NCI-H2107 treated with DMSO at 0.1 percent for 48 hours (cell line): ENCODE data around the gene STRIT1.
A peak's percentile ranks its signal among the peaks of the same experiment; 100 is the strongest.

Experiments used
- DNase-seq: peaks from one replicate; lab custom pipeline; 2025; ENCODE audit not compliant: unreplicated experiment; lab: John Stamatoyannopoulos, UW

STRIT1 gene

DNA sequence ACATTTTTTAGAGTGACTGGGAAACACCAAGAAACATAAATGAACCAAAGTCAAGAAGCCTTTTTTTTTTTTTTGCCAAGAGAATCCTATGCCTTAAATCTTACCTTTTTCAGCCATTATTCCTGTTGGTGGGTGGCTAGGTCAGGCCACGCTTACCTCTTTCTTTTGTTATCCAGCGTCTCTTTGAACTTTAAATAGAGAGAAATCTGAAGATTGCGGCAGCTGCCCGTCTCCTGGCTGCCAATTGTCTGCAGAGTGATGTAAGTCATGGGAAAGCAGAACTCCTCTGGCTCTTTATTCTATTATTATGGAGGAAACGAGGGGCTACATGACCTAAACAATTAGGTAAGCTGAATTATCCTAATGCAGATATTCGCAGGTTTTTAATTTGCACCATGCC is at the start of gene STRIT1:
STRIT1 (minus strand) TSS at position 168 of the 400 bp plus-strand sequence.
- DNase-seq = no peak

DNA sequence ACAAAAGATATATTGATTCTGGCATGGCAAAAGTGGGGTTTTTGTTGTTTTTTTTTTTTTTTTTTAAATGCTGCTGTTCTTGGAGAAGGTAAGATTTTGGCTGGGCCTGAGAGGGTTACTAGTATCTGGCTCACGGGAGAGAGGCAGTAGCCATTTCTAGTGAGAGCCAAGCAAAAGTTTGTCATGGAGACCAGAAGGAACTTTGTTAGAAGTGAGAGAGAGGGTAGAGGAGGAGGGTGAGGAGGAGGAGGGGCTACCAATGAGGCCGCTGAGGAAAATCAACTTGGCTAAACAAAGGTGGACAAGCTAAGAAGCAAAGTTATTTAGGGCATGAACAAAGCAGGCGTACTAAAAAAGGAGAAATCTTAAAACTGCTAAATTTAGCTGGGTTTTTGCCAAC is 48.9 kb upstream of the STRIT1 start:
- DNase-seq = no peak

DNA sequence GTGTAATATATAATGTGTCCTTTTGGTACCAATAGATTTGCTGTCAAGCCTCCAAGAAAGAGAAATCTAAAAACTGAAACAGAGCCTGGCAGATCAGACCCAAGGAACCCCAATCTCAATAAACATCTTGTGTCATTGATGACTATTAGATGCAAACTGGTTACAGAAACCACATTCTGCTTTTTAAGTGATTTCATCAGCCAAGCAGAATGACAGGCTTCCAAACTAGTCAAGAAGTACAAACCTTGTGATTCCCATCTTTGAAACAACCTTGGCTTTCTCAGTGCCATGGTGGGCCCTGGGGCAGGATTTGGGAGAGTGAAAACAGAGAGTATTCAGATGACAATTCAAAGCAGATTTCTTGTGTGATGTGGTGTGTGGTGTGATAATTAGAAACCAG is 45.6 kb upstream of the STRIT1 start:
- DNase-seq = no peak

GRCh38 chr3:155335724-155336354 is 42.4 kb upstream of the STRIT1 start:
- no peak for DNase-seq

DNA sequence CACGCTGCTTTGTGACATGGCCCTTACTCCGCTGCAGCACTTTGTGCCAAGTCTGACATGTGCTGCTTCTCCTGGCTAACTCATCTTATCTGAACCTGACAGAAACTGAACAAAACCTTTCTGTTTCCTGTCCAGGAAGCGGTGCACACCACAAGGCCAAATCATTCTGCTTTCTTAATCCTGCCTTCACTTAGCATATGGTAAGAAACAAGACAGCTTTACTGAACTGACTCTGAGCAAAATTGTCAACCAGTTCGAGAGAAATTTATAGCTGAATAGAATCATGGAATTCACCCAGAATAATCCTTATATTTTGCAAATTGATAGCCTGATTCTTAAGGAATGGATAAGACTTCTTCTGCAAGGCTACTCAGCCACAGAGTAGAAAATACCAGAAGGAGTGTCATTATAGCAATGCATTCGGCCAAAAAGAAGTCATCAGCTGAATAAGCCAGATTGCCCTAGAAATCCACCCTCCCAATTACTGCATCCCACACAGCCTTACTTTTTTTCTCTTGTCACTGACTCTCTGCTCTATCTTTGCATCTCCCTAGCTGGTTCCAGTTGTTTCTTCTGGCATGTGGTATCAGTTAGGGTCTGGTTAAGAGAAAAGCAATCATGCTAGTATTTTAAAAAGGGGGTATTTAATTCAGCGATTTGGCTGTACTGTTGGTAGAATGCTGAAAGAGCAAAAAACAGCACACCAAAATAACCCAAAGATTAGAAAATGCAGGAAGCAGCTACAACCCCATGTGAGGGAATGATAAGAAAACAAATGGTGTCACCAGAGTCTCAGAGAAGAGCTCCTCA is 41.6 kb upstream of the STRIT1 start:
- DNase-seq = no peak

DNA sequence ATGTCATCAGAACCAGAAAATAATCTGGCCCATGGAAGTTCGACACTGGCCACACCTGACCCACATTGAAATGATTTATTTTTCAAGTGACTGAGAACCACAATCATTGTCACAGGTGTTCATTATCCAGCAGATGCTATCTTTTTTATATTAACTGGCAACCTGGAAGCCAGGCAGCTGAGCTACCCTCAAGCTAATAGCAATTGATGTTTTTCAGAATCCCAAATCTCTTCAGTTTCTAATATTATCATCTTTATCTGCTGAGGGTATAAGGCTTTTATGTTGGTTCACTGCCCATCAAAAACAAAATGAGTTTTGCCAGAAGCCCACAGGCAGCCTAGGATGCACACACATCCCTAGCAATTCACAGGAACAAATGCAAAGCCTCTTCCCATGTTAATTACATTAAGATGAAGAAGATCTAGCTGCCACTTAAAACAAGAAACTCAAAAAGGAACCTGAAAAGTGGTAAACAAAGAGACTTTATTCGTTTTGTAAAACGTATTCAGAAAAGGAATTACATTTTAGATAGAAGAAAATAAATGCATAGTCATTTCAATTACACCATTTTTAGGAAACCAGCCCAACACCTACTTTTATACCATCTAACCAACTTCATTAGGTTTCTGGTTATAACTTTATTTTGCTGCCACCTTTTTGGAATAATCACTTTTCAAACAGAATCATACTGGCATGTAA is 40.9 kb upstream of the STRIT1 start:
- no peak for DNase-seq

GRCh38 chr3:155332716-155333115 is 39.2 kb upstream of the STRIT1 start:
- DNase-seq = no peak

DNA sequence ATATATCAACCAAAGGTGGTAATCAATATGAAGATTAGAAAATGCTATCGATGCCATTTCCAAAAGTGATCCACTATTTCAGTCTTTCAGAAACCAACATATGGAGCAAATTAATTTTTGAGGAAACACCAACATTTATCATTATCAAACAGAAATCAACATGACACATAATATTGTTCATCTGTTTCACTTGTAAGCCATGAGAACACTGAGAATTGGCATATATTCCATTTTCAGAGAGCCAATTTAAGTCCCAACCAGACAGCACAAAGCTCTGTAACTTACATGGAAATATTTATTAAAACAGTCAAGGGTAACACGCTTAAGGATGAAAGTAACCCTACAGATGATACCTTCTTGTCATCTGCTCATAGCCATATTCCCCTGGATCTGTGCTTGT is 37.6 kb upstream of the STRIT1 start:
- DNase-seq = no peak

DNA sequence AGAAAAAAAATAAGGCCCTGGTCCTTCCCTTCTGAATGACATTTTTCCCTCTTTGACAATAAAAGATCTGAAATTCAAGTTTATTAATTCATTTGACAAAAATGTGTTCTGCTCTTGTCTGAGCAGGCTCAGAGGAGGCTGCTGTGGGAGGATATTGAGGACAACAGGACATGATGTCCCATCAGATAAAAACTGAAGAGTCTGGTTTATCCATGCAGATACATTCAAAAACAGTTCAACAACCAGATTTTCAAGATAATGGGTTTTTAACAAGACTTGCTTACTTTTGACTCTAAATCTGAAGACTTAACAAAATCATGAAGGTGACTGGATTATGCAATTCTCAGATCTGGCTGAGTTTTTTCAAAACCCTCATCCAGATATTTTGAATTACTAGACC is 36.9 kb upstream of the STRIT1 start:
- DNase-seq = no peak

DNA sequence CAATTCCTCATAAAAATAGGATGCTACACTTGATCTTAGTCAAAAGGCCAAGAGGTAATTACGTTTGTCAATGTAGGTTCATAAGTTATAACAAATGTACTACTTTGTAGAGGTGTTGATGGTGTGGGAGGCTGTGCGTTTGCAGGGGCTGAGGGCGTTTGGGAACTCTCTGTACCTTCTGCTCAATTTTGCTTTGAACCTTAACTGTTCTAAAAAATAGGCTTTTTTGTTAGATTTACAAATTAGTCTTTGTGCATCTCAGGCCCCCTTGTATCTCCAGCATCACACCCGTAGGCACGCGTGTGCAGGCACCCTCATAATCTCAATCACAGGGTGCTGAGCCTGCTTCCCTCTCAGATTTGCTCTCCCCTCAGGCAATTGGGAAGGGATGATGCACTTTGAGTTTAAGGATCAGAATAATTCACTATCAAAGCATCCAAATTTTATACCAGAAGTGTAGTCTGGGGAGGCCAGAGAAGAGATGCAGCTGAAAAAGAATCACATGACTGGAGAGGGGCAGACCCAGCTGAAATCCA is 36.1 kb upstream of the STRIT1 start:
- DNase-seq = no peak

- DNase-seq = no peak
These were observed 34.4 kb upstream of the STRIT1 start for GRCh38 chr3:155327871-155328270.

- no peak for DNase-seq
These were observed 33.9 kb upstream of the STRIT1 start for GRCh38 chr3:155327430-155327829.

DNA sequence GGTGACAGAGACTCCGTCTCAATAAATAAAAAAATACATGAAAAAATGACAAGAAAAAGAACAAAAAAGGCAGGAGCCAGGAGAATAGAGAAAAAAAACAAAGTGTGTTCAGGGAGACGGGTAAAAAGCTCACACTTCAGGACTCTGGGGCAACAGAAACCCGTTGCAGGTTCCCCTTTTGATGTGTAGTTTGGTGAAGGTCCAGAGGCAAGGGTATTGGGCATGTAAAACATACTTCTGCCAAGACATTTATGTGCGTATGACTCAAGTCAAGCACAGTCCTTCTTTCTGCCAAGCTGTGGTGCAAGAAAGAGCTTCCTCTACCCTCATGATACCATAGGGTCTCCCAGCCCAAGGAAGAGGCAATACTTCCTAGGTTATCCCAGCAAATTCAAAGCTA is 33.4 kb upstream of the STRIT1 start:
- no peak for DNase-seq

- no peak for DNase-seq
These were observed 32.8 kb upstream of the STRIT1 start for GRCh38 chr3:155326244-155326643.

- DNase-seq = no peak
These were observed 31.9 kb upstream of the STRIT1 start for GRCh38 chr3:155325263-155325835.

DNA sequence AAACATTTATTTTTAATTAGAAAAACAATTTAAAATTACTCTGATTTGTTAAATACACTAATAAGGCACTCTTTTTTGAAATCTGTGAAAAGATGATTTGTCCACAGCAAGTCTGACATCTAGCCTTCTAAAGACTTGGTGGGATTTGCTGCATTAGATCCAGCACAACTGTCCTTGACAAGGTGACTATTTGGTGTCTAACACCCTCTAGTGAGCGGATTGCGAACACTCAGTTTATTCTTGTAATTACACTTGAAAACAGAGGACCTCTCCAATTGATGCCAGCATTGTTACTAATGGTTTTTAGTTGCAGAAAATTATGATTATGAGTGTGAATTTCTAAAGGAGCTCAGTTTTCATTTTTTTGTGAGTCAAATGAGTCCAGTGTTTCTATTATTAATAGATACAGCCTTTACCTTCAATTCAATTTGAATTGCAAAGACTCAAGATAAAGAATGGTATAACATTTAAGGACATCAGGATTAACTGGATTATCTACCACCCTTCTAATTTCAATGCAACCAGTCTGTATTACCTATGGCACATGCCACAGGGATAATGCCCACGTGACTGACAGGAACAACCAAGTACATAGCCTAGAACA is 29.7 kb upstream of the STRIT1 start:
- DNase-seq = peak; percentile 66

DNA sequence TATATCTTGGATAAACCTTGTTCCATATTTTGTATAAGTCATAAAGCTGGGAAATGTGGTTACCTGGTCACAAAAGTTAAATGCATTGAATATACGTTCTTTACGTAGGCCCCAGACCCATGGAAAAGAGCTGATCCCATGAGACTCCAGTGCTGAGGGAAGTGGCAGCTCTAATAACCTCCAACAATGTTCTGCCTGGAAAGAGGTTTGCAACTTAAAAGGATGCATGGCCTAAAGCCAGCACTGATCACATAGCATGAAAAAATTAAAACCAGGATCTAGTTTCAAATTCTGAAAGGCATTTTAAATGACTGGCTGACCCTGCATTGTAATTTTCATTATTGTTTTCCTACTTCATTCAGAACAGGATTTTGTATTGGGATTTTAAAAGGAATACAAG is 27.9 kb upstream of the STRIT1 start:
- peak; percentile 82 for DNase-seq

DNA sequence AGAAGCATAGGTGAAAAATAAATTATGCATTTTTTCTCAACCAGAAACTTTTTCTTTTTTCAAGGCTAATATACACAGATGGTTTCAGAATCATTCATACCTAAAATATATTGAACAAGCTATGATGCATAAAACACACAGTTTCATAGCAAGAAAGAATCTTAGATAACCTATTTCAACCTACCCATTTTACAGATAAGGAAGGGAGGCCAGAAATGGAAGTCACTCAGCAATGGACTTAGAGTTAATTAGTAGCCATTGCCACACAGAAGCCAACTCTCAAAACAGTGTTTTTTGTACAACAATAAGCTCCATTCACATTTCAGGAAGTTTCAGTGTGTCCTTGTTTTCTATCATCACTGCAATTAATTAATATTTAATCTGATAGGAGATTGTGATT is 27.5 kb upstream of the STRIT1 start:
- no peak for DNase-seq

DNA sequence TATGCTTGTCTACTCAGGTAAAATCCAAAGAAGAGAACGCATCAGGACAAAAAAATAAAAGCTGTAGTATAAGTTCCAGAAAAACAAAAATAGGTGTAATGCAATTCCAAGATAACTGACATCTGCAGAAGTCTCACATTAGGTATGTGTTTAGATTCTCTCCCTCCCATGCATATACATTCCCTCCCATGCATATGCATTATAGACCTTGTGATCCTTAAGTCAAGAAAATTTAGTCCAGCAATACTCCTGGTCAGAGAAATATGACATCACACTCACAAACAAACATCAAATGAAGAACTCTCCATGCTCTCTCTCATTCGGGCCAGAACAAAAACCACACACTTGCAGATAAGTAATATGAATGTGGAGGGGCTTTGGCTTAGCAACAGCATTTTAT is 25.3 kb upstream of the STRIT1 start:
- no peak for DNase-seq

DNA sequence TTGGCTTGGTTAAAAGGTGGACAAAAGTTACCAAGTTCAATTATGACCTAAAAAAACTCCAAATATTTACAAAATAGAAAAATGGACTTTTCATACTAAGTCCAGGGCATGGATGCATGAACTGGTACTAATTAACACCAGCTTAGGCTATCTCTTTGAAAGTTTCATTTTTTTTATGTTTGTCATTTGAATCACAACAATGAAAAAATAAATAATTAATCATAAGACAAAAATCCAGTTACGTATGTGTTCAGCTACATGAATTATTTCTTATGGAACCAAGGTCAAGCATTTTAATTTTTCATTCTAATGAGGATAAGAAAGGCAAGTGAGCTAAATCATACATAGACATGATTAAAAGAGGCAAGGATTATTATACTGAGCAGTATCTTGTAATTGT is 23.7 kb upstream of the STRIT1 start:
- no peak for DNase-seq

- DNase-seq = no peak
These were observed 22.9 kb upstream of the STRIT1 start for GRCh38 chr3:155316426-155316825.
